KG1 (cell line): Measurements from ENCODE around the gene RBMS3.
"Not testable (repeated sequence)": the region's sequence is repeated elsewhere in the genome, so short reads cannot be mapped to it uniquely, and the experiment has no call there.

Source experiments
- DNase-seq: peaks from one replicate; lab custom pipeline; 2025; lab: John Stamatoyannopoulos, UW

The RBMS3 gene

DNA sequence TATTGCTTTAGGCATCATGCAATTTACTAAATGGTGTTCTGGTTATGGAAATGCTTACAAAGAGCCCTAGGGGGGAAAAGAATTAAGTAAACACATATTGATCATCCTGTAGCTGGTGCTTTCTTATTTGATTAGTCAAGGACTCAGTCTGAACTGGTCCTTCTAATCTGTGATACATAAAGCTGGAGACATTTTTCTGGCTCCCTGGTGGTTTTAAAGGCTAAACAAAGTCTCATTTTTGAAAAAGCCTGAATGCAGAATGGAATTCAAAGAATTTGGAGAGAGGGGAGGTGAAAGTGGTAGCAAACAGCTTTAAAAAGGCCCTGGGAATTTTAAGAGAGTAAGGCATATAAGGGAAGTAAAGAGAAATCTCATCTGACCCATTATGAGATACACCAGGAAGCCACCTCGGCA is 149.7 kb downstream of the RBMS3 start:
- DNase-seq = no peak

DNA sequence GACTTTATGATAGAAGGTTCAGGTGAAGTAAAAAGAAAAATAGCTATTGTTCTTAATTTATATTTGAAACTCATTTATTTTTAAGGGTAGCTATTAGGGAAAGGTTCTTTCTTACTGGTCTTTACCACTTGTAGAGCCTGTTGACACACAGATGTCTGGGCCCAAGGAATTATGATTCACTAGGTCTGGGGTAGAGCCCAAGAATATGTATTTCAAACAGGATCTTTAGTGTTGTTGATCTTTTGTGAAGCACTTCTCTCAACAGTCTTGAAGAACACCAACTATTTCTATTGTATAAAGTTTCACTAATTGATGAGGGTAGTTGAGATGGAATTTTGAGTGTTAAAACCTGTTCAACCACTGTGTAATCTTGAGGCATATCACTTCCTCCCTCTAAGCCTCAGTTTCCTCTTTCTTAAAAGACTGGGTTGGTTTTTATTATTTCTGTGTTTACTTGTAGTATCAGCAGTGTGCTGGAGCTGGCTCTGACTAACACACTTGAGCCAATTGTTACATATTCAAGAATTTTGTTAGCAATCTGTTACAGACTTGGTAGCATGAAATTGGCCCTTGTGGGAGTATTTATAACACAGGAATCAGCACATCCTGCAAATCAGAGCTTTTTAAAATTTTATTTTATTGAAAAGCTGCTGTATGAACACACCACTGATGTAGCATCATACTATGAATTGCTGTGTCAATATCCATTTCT is 155.9 kb downstream of the RBMS3 start:
- no peak for DNase-seq

DNA sequence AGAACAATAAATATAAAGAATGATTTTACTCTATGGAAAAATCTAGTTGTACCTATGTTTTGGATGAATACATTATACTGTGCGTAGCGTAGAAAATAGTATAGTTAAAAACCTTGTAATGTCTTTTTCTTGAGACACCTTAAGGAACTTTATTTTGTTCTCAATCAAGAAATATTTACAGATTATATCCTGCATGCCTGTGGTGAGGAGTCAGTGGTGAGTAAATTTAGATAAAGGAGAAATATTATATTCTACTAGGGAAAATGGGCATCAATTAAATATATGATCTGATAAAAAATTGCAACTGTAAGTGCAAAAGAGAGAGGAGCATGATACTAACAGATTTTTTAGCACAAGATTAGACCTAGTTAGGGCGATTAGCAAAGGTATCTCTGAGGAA is 157.7 kb downstream of the RBMS3 start:
- no peak for DNase-seq

DNA sequence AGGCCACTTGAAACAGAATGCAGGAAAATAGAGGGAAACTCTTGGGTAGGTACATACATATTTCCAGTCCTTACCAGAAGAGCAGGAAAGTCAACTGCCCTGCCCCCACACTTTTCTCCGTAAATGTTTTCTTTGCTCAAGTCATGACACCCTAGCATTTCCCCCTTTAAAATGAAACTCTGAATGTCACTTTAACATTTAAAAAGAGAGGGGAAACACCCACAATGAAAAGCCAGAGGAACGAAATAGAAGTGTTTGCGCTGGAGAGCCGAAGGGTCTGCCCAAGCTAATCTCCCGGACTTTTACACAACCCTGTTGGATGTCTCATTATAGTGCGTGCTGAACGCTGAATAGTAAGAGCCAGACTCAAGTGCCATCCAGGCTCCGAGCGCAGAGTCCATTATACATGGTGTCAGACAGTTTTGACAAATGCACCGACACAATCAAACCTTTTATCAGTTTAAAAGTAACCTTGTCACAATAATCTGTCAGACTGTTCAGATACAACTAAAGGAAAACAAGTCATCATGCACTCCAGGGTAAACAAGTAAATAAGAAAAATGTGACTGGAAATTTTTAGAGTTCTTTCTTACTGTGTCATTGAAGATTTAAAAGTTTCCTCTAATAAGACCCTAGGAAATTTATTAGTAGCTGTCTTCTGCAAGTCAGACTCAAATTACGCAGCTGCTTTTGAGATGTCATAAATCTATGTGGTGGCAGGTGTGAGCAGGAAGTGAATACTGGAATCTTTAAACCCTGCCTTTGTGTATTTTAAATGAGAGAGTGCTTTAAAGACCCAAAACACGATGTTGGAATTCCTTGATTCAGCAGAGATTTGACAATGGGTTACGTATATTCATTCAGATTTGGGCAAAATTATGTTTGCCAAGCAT is 159.8 kb downstream of the RBMS3 start:
- no peak for DNase-seq

DNA sequence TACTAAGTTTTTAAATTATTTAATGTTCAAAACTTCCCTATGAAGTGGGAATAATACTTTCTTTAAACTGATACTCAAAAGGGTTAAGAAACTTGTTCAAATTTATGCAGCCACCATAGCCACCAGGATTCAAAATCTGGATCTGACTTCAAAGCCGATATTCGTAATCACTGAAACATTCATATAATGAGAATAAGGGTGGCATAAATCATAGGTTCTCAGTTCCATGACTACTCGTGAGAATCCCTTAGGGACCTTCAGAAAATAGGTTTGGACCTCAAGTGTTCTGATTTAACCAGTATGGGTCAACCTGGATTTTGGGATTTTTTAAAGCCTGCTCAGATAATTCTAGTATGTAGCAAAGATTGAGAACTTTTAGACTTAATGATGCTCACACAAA is 160.6 kb downstream of the RBMS3 start:
- no peak for DNase-seq

DNA sequence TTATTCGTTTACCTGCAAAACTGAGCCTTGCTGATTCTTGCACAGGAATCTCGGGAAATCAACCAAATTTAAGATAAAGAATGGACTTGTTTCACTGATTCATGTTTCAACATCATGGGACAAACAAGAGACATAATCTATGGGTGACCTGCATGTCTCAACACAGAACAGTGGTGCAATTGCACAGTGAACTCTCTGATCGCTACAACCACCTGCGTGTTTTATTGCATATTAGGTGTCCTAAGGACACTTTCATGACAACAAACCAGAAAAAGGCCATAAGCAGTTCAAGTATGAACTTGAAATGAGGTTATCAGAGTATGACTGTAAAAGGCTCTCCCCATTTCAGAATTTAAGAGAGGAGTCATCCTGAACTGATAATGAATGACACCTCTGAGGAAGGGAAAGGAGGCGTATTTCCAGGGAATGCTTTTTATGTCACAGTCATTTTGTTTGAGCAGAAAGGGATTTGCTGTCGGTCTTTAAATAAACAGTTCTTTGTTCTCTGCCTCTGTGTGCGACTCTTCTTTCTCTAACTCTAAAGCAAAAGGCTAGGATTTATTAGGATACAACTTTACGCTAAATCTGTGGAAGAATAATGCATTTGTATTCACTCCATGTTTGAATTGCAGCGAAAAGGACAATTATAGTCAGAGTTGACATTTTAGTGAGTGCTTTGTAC is 167.2 kb downstream of the RBMS3 start:
- no peak for DNase-seq

DNA sequence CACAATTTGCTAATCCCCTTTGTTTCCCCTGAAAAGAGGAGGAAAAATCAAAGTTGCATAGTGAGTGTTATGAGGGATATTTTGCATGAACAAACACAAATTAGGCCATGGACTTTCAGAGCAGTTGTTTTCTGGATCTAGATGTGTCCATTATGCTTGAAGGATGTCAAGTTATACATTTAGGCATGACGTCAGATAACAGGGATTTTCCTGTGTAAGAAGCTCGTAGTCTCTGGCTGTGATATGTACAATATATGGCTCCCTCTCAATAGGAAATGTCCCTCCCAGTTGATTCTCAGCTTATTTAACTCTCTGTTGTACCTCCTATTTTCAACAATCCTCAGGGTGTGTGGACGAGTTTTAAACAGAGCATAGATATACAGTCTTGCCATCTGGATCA is 171.0 kb downstream of the RBMS3 start:
- DNase-seq = no peak

DNA sequence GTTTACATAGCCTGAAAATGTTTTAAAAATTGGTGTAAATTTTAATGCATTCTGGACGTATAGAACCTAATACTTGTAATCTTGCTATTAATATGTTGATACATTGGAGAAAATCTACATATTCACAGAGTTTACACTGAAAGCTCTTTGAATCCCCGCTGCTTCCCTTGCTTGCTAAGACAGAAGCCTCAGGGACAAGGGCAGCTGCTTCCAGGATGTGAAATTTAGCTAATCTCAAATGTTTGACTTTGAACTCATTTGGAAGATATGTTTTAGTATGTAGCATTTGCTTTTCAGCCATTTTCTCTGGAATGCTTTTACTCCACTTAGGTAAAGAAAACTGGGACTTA is 172.0 kb downstream of the RBMS3 start:
- no peak for DNase-seq

DNA sequence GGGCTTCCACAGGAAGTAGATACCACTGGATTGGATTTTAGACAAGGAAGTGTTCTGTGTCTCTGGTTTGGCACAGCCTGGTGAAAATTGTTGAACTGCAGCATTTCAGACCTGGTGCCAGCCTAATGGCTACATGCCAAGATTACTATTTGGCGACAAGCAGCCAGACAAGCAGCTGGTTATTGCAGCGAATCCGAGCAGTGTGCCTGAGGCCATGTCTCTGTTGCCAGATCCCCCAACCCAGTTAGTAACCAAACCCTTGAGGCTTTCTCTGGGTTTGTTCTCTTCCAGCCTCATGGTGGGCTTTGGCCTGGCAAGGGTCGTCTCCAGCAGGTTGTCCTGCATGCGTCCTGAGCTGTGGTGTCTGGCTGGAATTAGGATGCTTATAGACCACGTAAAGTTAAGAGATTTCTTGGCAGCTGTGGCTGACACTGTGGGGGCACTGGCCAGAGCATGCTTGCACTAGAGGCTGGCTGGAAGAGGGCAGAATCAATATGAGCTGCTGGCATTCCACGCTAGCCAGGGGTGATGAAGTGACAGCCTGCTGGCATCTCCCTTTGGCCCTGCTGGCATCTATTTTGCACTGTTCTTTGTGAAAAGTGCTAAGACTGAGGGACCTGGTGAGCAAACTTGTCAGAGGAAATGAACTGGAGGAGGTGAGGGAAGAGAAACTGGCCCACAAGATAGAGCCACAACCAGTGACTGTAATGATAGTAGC is 172.6 kb downstream of the RBMS3 start:
- DNase-seq = no peak

DNA sequence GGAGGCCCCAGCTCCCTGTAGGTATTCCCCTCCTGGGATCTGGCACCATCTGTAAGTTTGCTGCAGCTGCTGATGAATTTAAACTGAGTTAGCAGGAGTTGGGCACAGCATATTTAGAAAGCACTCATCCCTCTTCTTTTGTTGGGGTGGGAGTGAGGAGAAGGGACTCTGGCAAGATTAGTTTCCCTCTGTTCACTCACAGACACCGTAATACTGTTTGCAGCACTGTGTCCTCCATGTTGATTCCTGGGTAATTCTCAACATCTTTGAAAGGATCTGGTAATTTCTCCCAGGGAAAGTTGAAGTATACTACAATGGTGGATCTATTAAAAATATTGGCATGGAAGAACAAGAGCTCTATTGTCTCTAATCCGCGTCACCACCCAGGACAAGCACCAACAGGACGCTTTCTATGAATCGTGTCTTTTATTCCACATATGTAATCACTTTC is 173.3 kb downstream of the RBMS3 start:
- no peak for DNase-seq

DNA sequence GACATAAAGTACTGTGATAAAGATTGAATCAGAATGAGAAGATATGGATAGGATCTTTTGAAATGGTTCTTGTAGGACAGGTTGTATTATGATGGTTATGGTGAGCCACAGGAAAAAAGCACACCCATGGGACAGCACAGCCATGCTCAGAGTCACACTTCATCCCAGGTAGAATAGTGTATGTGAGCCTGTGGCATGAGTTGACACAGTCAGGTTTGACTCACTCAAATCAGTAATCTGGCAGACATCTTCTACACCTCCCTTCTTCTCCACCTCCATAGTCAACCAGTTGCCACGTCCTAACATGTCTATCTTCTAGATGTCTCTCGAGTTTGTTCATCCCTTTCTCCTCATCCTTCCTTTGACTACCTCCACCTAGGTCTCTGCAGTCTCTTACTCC is 176.0 kb downstream of the RBMS3 start:
- DNase-seq = no peak

DNA sequence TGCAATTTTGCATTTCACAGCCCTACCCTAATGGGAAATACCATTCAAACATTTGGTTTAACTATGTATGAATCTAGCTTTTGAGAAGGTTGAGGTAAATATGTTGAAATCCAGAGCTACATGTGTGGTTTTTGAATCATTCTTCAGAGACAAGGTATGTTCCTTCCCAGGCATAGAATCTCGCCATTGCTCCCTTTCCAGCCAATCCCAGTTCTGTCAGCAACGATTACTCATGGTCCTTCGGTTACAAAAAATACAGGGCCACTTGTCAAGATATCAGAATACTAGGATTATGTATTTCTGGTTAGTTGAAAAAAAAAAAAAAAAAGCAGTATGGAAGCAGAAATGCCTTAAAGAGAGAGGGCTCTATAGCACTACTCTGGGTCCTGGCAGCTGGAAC is 182.4 kb downstream of the RBMS3 start:
- no peak for DNase-seq

DNA sequence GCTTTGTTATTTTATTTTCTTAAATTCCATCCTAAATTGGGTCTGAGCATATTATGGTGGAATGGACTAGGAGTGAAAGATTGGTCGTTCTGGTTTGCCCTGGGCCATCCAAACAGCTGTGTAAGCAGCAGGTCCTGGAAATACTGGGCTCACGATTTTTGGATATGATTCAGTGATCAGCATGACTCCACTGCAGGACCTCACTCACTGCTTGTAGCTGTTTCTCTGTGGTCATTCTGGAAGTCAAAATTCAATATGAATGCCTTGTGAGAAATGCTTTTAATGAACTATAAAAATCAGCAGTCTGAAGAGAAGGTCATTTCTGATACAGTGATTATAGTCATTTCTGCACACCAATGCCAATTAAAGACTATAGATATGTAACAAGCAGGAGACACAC is 185.0 kb downstream of the RBMS3 start:
- DNase-seq = no peak

DNA sequence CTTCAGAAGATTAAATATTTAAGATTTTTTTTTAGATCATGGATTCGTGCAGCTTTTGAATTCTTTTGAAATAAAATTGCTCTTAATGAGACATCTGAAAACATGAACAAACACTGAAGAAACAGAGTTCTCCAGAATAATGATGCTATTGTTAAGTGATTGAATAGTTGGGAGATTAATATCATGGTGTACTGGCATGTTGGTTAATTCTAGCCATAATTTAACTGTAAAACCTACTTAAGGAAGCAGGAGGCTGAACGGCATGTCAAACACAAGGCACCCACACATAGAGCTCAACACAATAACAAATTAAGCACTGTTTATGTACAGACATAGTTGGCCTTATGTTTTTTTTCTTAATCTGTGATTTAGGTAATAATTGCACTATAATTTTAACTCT is 185.6 kb downstream of the RBMS3 start:
- no peak for DNase-seq

DNA sequence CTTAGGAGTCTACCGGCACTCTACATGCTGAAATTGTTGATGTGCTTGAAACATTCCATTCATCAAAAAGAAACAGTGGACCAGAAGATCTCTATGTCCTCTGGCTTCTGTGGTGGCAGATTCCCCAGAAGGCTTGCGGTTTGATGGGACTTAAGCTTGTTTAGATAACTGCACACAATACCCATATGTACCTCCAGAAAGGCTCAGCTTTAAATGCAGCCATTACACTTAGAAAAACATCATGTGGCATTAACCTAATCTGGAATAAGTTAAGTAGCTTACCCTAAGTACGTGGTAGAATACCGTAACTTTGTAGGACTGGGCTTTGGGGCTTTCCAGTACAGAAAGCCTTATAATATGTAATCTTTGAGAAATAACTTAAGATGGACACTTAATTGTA is 187.3 kb downstream of the RBMS3 start:
- no peak for DNase-seq

DNA sequence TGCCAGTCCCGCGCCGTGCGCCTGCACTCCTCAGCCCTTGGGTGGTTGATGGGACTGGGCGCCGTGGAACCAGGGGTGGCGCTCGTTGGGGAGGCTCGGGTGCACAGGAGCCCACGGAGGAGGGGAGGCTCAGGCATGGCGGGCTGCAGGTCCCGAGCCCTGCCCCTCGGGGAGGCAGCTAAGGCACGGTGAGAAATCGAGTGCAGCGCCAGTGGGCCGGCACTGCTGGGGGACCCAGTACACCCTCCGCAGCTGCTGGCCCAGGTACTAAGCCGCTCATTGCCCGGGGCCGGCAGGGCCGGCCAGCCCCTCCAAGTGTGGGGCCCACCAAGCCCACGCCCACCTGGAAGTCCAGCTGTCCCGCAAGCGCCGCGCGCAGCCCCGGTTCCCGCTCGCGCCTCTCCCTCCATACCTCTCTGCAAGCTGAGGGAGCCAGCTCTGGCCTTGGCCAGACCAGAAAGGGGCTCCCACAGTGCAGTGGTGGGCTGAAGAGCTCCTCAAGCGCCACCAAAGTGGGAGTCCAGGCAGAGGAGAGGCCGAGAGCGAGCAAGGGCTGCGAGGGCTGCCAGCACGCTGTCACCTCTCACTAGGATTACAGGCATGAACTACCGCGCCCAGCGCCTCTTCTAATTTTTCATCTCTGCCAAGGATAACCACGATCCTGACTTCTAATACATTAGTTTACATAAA is 192.8 kb downstream of the RBMS3 start:
- DNase-seq = not testable (repeated sequence)

DNA sequence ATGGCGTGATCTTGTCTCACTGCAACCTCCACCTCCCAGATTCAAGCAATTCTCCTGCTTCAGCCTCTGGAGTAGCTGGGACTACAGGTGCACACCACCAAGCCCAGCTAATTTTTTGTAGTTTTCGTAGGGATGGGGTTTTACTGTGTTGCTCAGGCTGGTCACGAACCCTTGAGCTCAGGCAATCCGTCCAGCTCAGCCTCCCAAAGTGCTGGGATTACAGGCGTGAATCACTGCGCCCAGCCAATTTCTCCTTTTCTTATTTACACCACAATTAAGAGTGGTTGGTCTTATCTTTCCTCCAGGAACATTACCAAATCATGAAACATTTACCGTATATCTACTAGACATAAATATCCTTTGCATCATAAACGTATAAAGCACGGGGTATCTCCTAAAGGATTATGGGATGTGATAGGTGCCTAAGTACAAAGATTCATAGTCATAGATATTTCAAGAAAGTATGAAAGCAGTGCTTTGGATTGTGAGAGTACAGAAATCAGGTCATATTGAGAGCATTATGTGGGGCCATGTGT is 194.5 kb downstream of the RBMS3 start:
- no peak for DNase-seq

DNA sequence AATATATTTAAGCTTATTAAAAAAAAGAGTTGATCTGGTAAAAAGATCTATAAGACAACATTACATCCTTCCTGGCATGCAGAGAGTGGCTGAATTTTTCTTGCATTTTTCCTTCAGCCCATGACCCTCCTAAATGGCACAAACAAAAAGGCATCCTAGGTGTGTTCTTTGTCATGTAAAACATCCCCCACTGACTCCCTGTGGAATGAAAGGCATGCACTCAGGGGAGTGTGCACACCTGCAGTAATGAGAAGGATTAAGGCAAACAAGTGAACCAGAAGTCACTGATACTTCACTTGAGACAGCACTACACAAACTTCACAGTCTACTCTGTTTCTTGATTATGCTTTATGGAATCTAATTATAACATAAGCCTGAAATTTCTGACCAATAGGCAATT is 195.0 kb downstream of the RBMS3 start:
- DNase-seq = no peak

DNA sequence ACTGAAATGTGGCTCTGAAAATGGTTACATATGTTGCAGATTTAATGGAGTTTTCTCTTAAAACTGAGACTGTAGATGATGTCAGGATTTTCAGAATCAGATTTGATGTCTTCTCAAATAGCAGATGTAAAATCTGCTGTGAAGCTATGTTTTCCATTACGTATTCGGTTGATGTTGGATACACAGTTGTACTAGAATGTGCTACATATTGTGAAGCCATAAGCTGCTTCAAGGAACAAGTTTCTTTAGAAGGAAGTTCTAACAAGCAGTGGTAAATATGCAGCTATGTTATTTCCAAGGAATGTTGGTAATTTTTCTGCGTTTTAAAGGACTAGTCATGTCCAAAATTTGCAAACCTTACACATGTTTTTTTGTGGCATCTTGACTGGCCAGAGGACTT is 197.7 kb downstream of the RBMS3 start:
- DNase-seq = no peak

DNA sequence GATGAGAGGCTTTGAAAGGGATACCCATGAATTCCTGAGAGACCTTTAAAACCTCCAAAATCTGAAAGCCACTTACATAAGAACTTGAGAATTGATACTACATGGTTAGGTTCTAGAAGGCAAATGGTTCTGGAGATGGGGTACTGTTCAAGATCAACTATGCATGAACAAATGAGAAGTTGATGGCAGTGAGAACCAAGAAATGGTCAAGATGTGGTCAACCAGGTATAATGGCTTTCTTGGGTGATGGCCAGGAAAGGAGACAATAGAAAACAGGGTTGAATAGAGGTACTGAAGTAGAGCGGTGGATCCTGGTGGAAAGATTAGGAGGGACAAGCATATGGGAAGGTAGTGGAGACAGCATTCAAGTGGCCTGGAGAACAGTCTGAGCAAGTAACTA is 200.4 kb downstream of the RBMS3 start:
- no peak for DNase-seq

DNA sequence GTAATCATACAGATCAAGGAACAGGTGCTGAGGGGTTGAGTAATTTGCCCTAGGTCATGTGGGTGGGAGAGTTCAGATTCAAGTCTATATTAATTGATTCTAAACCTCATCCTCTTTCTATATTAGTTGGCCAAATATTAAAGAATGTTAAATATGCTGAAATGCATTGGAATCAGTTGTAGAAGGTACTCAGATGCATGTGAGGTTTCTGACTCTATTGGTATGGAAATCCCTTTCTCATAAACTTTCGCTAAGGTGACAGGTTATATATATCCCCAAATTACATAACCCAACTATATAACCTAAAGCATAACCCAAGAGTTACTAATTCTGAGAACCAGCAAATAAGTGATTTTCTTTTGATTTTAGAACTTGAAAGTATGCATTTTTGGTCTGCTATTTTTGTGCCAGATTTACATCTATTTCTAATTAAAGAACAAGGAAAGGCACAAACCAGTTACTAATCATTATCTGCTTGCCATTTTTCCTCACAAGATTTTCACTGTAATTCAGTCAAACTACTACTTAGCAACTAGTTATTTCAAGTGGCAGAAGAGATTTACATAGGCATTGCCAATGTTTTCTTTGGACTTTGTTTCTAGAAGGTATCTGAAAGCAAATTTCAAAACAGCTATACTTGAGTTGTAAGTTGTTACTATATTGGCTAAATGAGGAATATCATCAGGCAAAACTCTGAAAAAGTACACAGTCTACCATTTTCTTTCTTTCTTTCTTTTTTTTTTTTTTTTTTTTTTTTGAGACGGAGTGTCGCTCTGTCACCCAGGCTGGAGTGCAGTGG is 201.3 kb downstream of the RBMS3 start:
- no peak for DNase-seq
